SJCRH30 (cell line): ENCODE measurements around the gene GADD45B. TPM values are rescaled to one million over a fixed set of nuclear protein-coding genes. Genes with fewer than 3 reads are reported as not detected.
"Not testable (repeated sequence)": the region's sequence is repeated elsewhere in the genome, so short reads cannot be mapped to it uniquely, and the experiment has no call there.

ENCODE experiments used
- DNase-seq, 2 experiments: peaks; one replicate each; pipeline ENCODE4 v3.0.0-alpha.2; 2015 to 2020
- H3K27ac ChIP-seq: fragments of 250-450 bp; sonication (Bioruptor Pico); 2 replicates; pipeline ENCODE4 v1.5.1; 2020; ENCODE audit warnings: mild to moderate bottlenecking, moderate library complexity
- H3K27me3 ChIP-seq: fragments of 250-450 bp; sonication (Bioruptor Pico); 2 replicates; pipeline ENCODE4 v1.5.1; 2020; ENCODE audit warnings: mild to moderate bottlenecking, moderate library complexity
- H3K36me3 ChIP-seq: fragments of 250-450 bp; sonication (Bioruptor Pico); 2 replicates; pipeline ENCODE4 v1.5.1; 2020; ENCODE audit warnings: mild to moderate bottlenecking, moderate library complexity
- H3K4me1 ChIP-seq: fragments of 250-450 bp; sonication (Bioruptor Pico); 2 replicates; pipeline ENCODE4 v1.5.1; 2020; ENCODE audit warnings: mild to moderate bottlenecking, moderate library complexity
- H3K4me3 ChIP-seq: fragments of 250-450 bp; sonication (Bioruptor Pico); 2 replicates; pipeline ENCODE4 v1.5.1; 2020; ENCODE audit warnings: mild to moderate bottlenecking, moderate library complexity
- H3K9me3 ChIP-seq: fragments of 250-450 bp; sonication (Bioruptor Pico); replicated peaks from 2 replicates; pipeline ENCODE4 v1.5.1; 2020; ENCODE audit warnings: mild to moderate bottlenecking, moderate library complexity
- total RNA-seq: library from RNA; depleted of rRNA; stranded (reverse); fragments of >200 nt; shearing (Covaris generic); gene quantifications from 2 replicates; pipeline ENCODE4 v1.2.3, GENCODE V29; 2014

GADD45B gene
- total RNA-seq, 1 experiment from 2014 or later, result 2.8 TPM

- Histone ChIP-seq H3K27me3 (no peaks in the 10 kb centered on the region), H3K9me3 (no peaks in the 10 kb centered on the region), H3K27ac (no peak overlapping the region), H3K4me3 (no peak overlapping the region), H3K36me3 (no peaks in the 10 kb centered on the region), H3K4me1 (no peaks in the 10 kb centered on the region)
- no peak for DNase-seq
Observed at GRCh38 chr19:2484178-2484937, 8.4 kb downstream of the GADD45B start.

DNA sequence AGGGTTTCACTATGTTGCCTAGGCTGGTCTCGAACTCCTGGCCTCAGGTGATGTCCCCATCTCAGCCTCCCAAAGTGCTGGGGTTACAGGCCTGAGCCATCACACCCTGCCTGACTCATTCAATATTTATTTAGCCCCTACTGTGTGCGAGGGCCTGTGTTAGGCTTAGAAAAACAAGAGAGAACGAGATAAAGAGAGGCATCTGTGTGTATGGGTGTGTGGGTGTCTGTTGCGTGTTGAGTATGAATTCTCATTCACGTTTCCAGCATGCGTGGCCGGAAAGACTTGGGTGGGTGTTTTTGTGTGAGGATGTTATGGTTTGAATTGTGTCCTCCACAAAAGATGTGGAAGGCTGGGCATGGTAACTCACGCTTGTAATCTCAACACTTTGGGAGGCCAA lies 9.5 kb downstream of the GADD45B start:
- no peak for DNase-seq
- no peaks in the 10 kb centered on the region for H3K36me3 ChIP-seq
- H3K4me1 ChIP-seq, result no peaks in the 10 kb centered on the region

DNA sequence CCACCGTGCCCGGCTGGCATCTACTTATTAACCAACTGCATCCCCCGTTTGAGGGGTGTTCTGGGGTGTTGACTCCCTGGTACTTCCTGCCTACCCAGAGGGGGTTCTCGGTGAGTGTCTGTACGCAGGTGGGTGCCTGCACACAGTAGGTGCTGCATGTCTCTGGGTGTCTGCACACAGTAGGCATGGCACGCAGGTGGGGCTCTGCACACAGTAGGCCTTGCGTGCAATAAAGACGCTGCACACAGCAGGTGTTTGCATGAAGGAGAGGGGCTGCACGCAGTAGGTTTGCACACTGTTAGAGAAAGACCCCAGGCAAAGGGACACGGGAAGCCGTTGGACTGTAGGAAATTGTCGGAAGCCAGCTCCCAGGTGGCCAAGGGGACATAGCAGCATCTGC lies 11.2 kb downstream of the GADD45B start:
- no peaks in the 10 kb centered on the region for H3K9me3 ChIP-seq
- DNase-seq, result no peak
- no peak overlapping the region for H3K27ac ChIP-seq
- H3K27me3 ChIP-seq, result no peaks in the 10 kb centered on the region
- peaks cover 12% of the 10 kb centered on the region for H3K4me1 ChIP-seq
- H3K4me3 ChIP-seq, result no peak overlapping the region
- no peaks in the 10 kb centered on the region for H3K36me3 ChIP-seq

More for the DNA sequence above, 9.5 kb downstream of the GADD45B start:
- Histone ChIP-seq H3K4me3 (no peak overlapping the region), H3K9me3 (no peaks in the 10 kb centered on the region), H3K27ac (no peak overlapping the region), H3K27me3 (no peaks in the 10 kb centered on the region)

DNA sequence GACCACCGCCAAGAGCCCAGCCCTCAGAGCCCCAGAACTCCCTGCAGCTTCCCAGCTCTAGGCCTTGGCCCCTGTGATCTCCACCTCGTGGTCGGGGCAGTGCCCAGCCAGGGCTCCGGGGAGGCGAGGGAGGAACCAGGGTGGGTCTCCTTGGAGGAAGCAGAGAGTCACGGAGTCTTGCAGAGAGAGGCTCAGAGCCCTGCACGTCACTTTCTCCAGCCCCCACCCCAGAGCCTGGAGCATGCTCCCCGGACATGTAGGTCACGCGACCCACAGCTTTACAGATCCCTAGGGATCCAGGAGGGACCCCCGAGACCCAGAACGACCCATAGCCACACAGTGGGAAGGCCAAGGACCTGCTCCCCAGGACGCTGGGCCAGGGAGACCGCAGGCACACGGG lies 11.9 kb downstream of the GADD45B start:
- H3K9me3 ChIP-seq, result no peaks in the 10 kb centered on the region
- DNase-seq, result no peak

GRCh38 chr19:2488405-2488941 lies 12.5 kb downstream of the GADD45B start:
- H3K4me3 ChIP-seq, result no peak overlapping the region

More for the DNA sequence above, 11.9 kb downstream of the GADD45B start:
- Histone ChIP-seq H3K27me3 (no peaks in the 10 kb centered on the region), H3K4me3 (no peak overlapping the region), H3K36me3 (no peaks in the 10 kb centered on the region), H3K4me1 (peaks cover 12% of the 10 kb centered on the region), H3K27ac (no peak overlapping the region)

DNA sequence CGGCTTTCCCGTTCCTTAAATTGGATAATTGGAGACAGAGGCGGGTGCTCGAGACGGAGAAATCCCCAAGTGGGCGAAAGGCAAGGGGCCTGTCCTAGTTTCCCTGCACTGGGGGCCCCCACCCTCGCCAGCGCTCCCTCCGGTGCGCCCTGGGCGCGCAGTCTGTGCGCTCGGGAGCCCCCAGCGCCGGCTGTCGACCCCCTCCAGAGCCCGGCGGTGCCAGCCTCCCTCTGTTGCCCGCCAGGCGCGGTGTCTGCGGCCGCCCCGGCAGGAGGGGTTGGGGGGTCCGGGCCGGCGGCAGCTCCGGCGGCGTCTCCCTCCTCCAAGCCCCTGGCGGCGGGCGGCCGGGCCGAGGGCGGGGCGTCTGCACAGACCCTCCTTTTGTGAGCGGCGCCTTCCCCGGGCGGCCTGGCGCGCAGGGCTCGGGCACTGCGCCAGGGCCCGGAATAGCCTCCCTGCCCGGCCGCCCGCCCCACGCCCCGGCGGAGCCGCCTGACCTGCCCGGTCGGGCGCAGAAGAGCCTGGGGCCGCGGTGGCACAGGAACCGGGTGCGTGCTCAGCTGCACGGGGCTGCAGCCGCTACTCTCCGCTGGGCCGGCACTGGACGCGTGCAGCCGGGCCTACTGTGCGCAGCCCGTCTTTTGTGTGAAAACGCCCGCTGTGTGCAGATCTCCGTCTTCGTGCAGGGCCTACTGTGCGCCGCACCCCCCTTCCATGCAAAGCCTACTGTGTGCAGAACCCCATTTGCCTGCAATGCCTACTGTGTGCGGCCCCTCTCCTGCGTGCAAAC lies 13.2 kb downstream of the GADD45B start:
- Histone ChIP-seq H3K4me3 (no peak overlapping the region), H3K27ac (no peak overlapping the region), H3K27me3 (no peaks in the 10 kb centered on the region), H3K4me1 (peaks cover 12% of the 10 kb centered on the region), H3K36me3 (no peaks in the 10 kb centered on the region), H3K9me3 (no peaks in the 10 kb centered on the region)
- no peak for DNase-seq

More at GRCh38 chr19:2488405-2488941, 12.5 kb downstream of the GADD45B start:
- H3K4me1 ChIP-seq, result peaks cover 12% of the 10 kb centered on the region
- DNase-seq, result no peak
- H3K9me3 ChIP-seq, result no peaks in the 10 kb centered on the region
- H3K36me3 ChIP-seq, result no peaks in the 10 kb centered on the region
- H3K27me3 ChIP-seq, result no peaks in the 10 kb centered on the region
- no peak overlapping the region for H3K27ac ChIP-seq

DNA sequence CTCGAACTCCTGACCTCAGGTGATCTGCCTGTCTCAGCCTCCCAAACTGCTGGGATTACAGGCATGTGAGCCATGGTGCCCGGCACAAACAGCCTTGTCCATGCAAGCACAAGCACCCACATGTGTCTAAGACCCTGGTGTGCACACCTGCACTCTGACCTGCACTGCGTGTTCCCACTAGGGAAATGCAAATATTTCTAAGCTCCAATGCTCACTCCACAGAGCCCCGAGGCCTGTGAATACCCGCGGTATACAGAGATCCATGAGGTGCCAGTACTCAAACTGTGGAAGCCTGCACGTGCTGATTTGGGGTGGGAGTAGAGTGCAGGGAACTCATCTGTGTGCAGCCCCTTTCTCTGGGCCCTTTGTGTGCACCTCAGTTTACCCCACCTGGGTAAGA lies 14.7 kb downstream of the GADD45B start:
- H3K4me1 ChIP-seq, result peaks cover 17% of the 10 kb centered on the region
- no peak for DNase-seq
- H3K36me3 ChIP-seq, result no peaks in the 10 kb centered on the region
- H3K27me3 ChIP-seq, result no peaks in the 10 kb centered on the region
- peak overlapping the region; percentile 67 for H3K27ac ChIP-seq
- H3K4me3 ChIP-seq, result no peak overlapping the region
- no peaks in the 10 kb centered on the region for H3K9me3 ChIP-seq

DNA sequence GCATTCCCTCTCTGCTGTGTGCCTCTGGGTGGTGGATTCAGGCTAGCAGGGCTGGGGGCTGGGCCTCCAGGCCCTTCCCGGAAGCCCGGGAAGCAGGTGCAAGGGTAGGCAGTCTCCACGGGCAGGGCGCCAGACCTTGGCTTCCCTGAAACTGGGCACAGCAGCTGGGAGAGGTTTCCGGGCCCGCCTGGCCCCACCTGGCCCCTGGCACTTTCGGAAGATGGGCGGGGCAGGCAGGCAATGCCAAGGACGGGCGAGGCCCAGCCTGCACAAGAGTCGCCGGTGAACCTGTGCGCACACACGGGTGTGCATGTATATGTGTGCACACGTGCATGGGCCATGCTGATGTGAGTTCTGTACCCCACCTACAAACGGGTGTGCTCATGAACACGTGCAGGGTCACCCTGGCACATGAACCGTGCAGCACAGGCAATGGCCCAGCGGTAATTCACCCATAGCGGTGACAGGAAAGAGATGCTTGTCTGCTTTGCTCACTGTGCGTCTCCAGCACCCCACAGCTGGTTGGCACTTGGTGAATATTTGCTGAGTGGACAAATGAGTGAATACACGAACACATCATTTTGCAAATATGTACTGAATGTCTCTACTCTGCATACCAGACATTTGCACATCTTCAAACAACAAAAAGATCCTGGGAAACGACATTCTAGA lies 15.3 kb downstream of the GADD45B start:
- H3K4me1 ChIP-seq, result peaks cover 19% of the 10 kb centered on the region

DNA sequence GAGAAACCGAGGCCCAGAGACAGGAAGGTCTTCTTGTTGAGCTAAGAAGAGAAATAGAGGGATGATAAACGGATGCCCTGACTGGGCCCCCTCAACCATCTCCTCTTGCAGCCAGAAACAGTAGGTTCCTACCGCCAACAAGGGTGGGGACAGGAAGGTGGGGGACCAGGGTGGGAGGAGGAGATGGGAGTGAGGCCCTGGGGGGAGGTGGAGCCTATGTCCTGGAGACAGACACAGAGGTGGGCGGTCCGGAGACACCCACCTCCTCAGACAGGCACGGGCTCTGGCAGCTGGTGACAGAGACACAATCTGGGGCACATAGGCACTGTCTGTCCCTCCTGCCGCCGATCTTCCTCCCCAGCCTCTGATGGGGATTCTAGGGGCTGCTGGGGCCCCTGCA lies 16.9 kb downstream of the GADD45B start:
- H3K9me3 ChIP-seq, result no peaks in the 10 kb centered on the region
- no peak overlapping the region for H3K4me3 ChIP-seq
- H3K27me3 ChIP-seq, result no peaks in the 10 kb centered on the region
- H3K36me3 ChIP-seq, result no peaks in the 10 kb centered on the region
- no peak overlapping the region for H3K27ac ChIP-seq
- DNase-seq, result no peak
- H3K4me1 ChIP-seq, result peaks cover 19% of the 10 kb centered on the region

More for the DNA sequence above, 15.3 kb downstream of the GADD45B start:
- DNase-seq, result peak; percentile 70 to 72
- Histone ChIP-seq H3K36me3 (no peaks in the 10 kb centered on the region), H3K27ac (peak overlapping the region; percentile 67), H3K27me3 (no peaks in the 10 kb centered on the region), H3K4me3 (no peak overlapping the region), H3K9me3 (no peaks in the 10 kb centered on the region)

GRCh38 chr19:2493448-2493847 lies 17.5 kb downstream of the GADD45B start:
- not testable (repeated sequence) for H3K27me3 ChIP-seq, DNase-seq, H3K4me3 ChIP-seq, H3K9me3 ChIP-seq, H3K36me3 ChIP-seq, H3K27ac ChIP-seq
- peaks cover 19% of the 10 kb centered on the region for H3K4me1 ChIP-seq

DNA sequence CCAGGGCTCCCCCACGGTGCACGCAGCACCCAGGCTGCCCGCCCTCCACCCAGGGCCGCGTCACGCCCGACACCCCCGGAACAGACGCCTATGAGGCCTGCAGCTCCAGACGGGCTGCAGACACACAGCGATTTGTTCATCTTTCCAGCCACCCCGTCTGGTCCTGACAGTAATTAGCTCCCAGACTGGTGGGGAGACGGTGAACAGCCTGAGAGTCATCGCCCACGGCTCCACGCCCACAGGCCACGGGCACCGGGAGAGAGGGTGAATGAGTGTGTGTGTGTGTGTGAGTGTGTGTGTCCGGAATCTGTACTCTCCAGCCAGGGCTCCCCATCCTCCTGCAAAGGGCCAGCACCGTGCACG lies 18.1 kb downstream of the GADD45B start:
- Histone ChIP-seq H3K36me3 (no peaks in the 10 kb centered on the region), H3K4me1 (peaks cover 19% of the 10 kb centered on the region), H3K27ac (no peak overlapping the region), H3K27me3 (no peaks in the 10 kb centered on the region), H3K4me3 (no peak overlapping the region), H3K9me3 (no peaks in the 10 kb centered on the region)
- no peak for DNase-seq

DNA sequence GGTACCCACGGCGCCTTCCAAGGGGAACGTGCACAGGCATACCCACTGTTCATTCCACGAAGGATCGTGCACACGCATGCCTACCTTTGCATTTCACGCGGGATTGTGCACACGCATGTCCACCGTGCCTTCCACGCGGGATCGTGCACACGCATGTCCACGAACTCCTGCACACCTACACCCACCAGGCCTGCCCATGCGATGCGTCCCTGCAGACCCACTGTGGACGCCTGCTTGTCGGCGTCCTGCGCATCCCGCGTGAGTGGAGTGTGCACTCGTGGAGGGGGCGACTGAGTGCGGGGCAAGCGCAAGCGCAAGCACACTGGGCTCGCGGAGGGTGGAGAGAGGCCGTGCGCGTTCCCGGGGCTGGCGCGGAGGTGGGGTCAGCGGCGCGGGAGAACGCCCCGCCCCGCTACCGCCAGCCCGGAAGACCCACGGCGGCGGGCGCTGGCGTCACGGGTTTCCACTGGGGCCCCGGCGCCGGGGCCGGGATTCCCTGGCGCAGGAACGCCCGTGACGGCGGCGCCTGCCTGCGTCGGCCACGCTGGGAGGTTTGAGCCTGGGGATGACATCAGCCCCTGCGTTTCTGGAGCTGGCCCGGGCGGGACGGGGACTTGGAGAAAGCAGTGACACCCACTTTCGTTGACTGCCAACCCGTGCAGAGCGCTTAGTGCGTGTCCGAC lies 18.7 kb downstream of the GADD45B start:
- H3K4me1 ChIP-seq, result peaks cover 19% of the 10 kb centered on the region
- no peaks in the 10 kb centered on the region for H3K27me3 ChIP-seq
- H3K9me3 ChIP-seq, result no peaks in the 10 kb centered on the region
- no peak overlapping the region for H3K27ac ChIP-seq
- no peak for DNase-seq
- H3K36me3 ChIP-seq, result no peaks in the 10 kb centered on the region
- no peak overlapping the region for H3K4me3 ChIP-seq

DNA sequence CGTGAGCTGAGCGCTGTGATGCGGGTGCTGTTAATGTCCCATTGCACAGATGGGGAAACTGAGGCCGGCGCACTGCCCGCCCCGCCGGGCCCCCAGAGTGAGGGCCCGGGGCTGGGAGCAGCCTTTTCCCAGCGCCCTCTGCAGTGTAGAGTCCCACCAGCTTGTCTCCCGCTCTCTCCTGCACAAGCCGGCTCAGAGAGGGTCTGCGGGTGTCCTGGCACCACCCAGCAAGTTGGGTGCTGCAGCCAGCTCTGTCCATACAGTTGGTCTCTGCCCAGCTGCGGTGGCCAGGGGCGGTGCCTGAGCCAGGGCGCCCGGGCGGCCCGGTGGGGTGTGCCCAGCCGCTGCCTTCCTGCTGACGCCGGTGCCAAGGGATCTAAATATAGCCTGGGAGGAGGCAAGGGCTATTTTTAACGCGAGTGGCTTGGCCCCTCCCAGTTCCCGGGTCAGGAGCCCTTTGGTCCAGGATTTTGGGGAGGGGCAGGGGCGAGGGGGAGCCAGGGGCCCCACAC lies 19.3 kb downstream of the GADD45B start:
- peaks cover 19% of the 10 kb centered on the region for H3K4me1 ChIP-seq
- no peak overlapping the region for H3K4me3 ChIP-seq
- H3K27me3 ChIP-seq, result peaks cover 3% of the 10 kb centered on the region; the same call in 1 of the 2 replicates
- no peak overlapping the region for H3K27ac ChIP-seq
- no peak for DNase-seq
- no peaks in the 10 kb centered on the region for H3K36me3 ChIP-seq
- no peaks in the 10 kb centered on the region for H3K9me3 ChIP-seq

DNA sequence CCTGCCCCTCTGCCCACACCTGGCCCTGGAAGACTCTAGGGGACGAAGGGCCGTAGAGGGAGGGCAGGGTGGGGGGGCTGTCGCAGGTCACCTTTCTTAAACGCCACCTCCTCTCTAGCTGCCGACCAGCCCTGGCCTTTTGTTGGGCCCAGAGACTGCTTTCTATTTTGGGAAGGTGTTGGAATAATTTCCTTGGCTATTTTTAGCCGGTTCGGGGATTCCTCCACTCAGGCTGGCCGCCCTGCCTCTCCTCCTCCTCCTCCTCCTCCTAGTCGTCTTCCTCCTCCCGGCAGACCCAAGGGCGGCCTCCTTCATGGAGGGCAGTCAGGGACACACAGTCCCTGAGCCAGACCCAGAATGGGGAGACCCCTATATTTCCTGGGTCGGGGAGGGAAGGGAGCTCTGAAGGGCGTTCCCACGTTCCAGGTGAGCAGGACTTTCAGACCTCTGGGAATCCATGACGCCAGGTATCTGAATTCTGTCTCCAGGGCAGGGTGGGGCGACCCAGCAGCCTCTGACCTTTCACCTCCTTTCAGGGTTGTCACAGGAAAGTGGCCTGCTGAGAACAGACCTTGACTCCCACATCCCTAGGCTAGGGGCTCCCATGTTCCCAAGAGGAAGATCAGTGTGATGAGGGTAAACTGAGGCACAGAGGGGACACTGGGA lies 19.9 kb downstream of the GADD45B start:
- H3K9me3 ChIP-seq, result no peaks in the 10 kb centered on the region
- no peaks in the 10 kb centered on the region for H3K36me3 ChIP-seq
- peaks cover 16% of the 10 kb centered on the region for H3K4me1 ChIP-seq
- H3K4me3 ChIP-seq, result no peak overlapping the region
- DNase-seq, result no peak
- peaks cover 4% of the 10 kb centered on the region; the same call in 1 of the 2 replicates for H3K27me3 ChIP-seq
- H3K27ac ChIP-seq, result no peak overlapping the region
